SW 1271 (cell line): Measurements from ENCODE around the gene BSPH1.
"Not testable (repeated sequence)": the region's sequence is repeated elsewhere in the genome, so short reads cannot be mapped to it uniquely, and the experiment has no call there.

ENCODE experiments used
- DNase-seq, 2 experiments: peaks; one replicate each; lab custom pipeline; 2025; lab: John Stamatoyannopoulos, UW

BSPH1 gene

GRCh38 chr19:47992070-47992469, at the start of gene BSPH1:
BSPH1 (minus strand) TSS chr19:47992170; CDS start chr19:47992081, 89 bp downstream.
- no peak for DNase-seq

GRCh38 chr19:48036765-48037164, 44.8 kb upstream of the BSPH1 start:
- DNase-seq: no peak

GRCh38 chr19:48033604-48034003, 41.6 kb upstream of the BSPH1 start:
- no peak for DNase-seq

GRCh38 chr19:48030073-48030472, 38.1 kb upstream of the BSPH1 start:
- no peak for DNase-seq

GRCh38 chr19:48029431-48029830, 37.5 kb upstream of the BSPH1 start:
- DNase-seq: no peak

GRCh38 chr19:48025480-48025879, 33.5 kb upstream of the BSPH1 start:
- DNase-seq: no peak

GRCh38 chr19:48023518-48023917, 31.5 kb upstream of the BSPH1 start:
- DNase-seq: no peak

GRCh38 chr19:48023011-48023410, 31.0 kb upstream of the BSPH1 start:
- no peak for DNase-seq

GRCh38 chr19:48020686-48021085, 28.7 kb upstream of the BSPH1 start:
- no peak for DNase-seq

- no peak for DNase-seq
These were observed 19.2 kb upstream of the BSPH1 start for GRCh38 chr19:48010932-48011758.

- no peak for DNase-seq
These were observed 14.8 kb upstream of the BSPH1 start for GRCh38 chr19:48006762-48007161.

- DNase-seq: no peak
These were observed 12.3 kb upstream of the BSPH1 start for GRCh38 chr19:48004236-48004635.

GRCh38 chr19:48000846-48001245, 8.9 kb upstream of the BSPH1 start:
- DNase-seq: no peak

GRCh38 chr19:47998800-47999199, 6.8 kb upstream of the BSPH1 start:
- no peak for DNase-seq

- no peak for DNase-seq
These were observed 4.3 kb upstream of the BSPH1 start for GRCh38 chr19:47996230-47996727.

- no peak for DNase-seq
These were observed 2.3 kb upstream of the BSPH1 start, which contains the start of gene ELSPBP1 for GRCh38 chr19:47994209-47994802. ELSPBP1 (plus strand) TSS chr19:47994632; CDS start chr19:48008668, 14,036 bp downstream.

- no peak for DNase-seq
These were observed 670 bp downstream of the BSPH1 start for GRCh38 chr19:47991191-47991808.

- no peak for DNase-seq
These were observed 18.4 kb downstream of the BSPH1 start for GRCh38 chr19:47973529-47973928.

GRCh38 chr19:47955936-47956335, 36.0 kb downstream of the BSPH1 start:
- DNase-seq: not testable (repeated sequence)

GRCh38 chr19:47952132-47952531, 39.8 kb downstream of the BSPH1 start:
- DNase-seq: not testable (repeated sequence)

- not testable (repeated sequence) for DNase-seq
These were observed 42.0 kb downstream of the BSPH1 start for GRCh38 chr19:47949852-47950521.

- not testable (repeated sequence) for DNase-seq
These were observed 63.4 kb downstream of the BSPH1 start for GRCh38 chr19:47928581-47928980.
